IMR-90 (cell line): ENCODE data around the gene TRDMT1. TPM values are rescaled to one million over a fixed set of nuclear protein-coding genes. Genes with fewer than 3 reads are reported as not detected.

Experiments used
- ATAC-seq: fragments of 200-7000 bp; cut with Tn5 transposase; 2 replicates; pipeline ENCODE4 v1.9.1; 2020; ENCODE audit warnings: low read depth, mild to moderate bottlenecking, moderate library complexity
- BruUV-seq: library from RNA; stranded (reverse); fragments of 400-500 nt; replicated peaks from 2 replicates; lab custom pipeline; 2021; lab: Mats Ljungman, UMichigan
- CTCF ChIA-PET: fragments of 300-600 bp; formaldehyde crosslinking; extraction: SDS; loops from one replicate; lab custom pipeline; 2021; ENCODE audit warnings: antibody characterized with exemption; lab: Yijun Ruan, JAX
- POLR2A ChIA-PET: fragments of 300-600 bp; sonication (Branson Sonifier 250); formaldehyde crosslinking; loops from one replicate; lab custom pipeline; 2022; ENCODE audit warnings: antibody characterized with exemption; ENCODE audit not compliant: unreplicated experiment; lab: Charles Lee
- DNase-seq: peaks from one replicate; pipeline ENCODE4 v3.0.0; 2013
- H2AFZ ChIP-seq: replicated peaks from 2 replicates; pipeline ENCODE3; 2013; ENCODE audit warnings: low read length, mild to moderate bottlenecking; ENCODE audit not compliant: poor library complexity
- H2AK5ac ChIP-seq: 2 replicates; pipeline ENCODE4 v1.6.1; 2013; ENCODE audit warnings: low read depth, low read length, inconsistent platforms
- H2AK9ac ChIP-seq: replicated peaks from 2 replicates; pipeline ENCODE3; 2013; ENCODE audit warnings: mild to moderate bottlenecking, low read depth, low read length, moderate library complexity; ENCODE audit not compliant: poor library complexity
- H2BK120ac ChIP-seq: 2 replicates; pipeline ENCODE4 v1.6.1; 2013; ENCODE audit warnings: low read depth, low read length, inconsistent platforms
- H2BK15ac ChIP-seq: 3 replicates; pipeline ENCODE4 v1.6.1; 2013; ENCODE audit warnings: low read depth, low read length, inconsistent platforms
- H2BK20ac ChIP-seq: 2 replicates; pipeline ENCODE4 v1.6.1; 2013; ENCODE audit warnings: low read depth, mild to moderate bottlenecking, inconsistent platforms, low read length, moderate library complexity
- H2BK5ac ChIP-seq: 2 replicates; pipeline ENCODE4 v1.6.1; 2013; ENCODE audit warnings: mild to moderate bottlenecking, low read depth, low read length, inconsistent platforms; ENCODE audit not compliant: poor library complexity, severe bottlenecking
- H3K14ac ChIP-seq: replicated peaks from 2 replicates; pipeline ENCODE4 v1.6.1; 2013; ENCODE audit warnings: low read depth, low read length, inconsistent platforms
- H3K18ac ChIP-seq: 2 replicates; pipeline ENCODE4 v1.6.1; 2013; ENCODE audit warnings: low read depth, low read length, control low read depth
- H3K23ac ChIP-seq: 2 replicates; pipeline ENCODE4 v1.6.1; 2013; ENCODE audit warnings: low read depth, low read length, inconsistent platforms
- H3K27ac ChIP-seq: 2 replicates; pipeline ENCODE4 v1.5.1; 2013; ENCODE audit warnings: mild to moderate bottlenecking, control low read depth, low read length; ENCODE audit not compliant: insufficient read depth
- H3K27me3 ChIP-seq: 2 replicates; pipeline ENCODE4 v1.6.1; 2013; ENCODE audit warnings: low read length; ENCODE audit not compliant: control insufficient read depth, insufficient read depth
- H3K36me3 ChIP-seq: 2 replicates; pipeline ENCODE4 v1.6.1; 2013; ENCODE audit warnings: low read length, mixed read lengths; ENCODE audit not compliant: control insufficient read depth, insufficient read depth
- H3K4ac ChIP-seq: 2 replicates; pipeline ENCODE4 v1.6.1; 2013; ENCODE audit warnings: low read depth, low read length, inconsistent platforms
- H3K4me1 ChIP-seq: 2 replicates; pipeline ENCODE4 v1.6.1; 2013; ENCODE audit warnings: low read length, mixed read lengths; ENCODE audit not compliant: control insufficient read depth, insufficient read depth
- H3K4me2 ChIP-seq: 2 replicates; pipeline ENCODE4 v1.6.1; 2013; ENCODE audit warnings: low read depth, mild to moderate bottlenecking, control low read depth, low read length, moderate library complexity
- H3K4me3 ChIP-seq: 2 replicates; pipeline ENCODE4 v1.5.1; 2013; ENCODE audit warnings: low read depth, mild to moderate bottlenecking, control low read depth, low read length, moderate library complexity; ENCODE audit not compliant: insufficient read depth
- H3K56ac ChIP-seq: 2 replicates; pipeline ENCODE4 v1.6.1; 2013; ENCODE audit warnings: low read length, inconsistent platforms; ENCODE audit not compliant: insufficient read depth; ENCODE audit errors: extremely low read depth
- H3K79me1 ChIP-seq, 2 experiments: 2 replicates each; pipeline ENCODE4 v1.6.1; 2013; ENCODE audit warnings: low read length in 2 of 2, inconsistent platforms in 1 of 2, low read depth in 1 of 2
- H3K9ac ChIP-seq: 2 replicates; pipeline ENCODE4 v1.6.1; 2013; ENCODE audit warnings: low read depth, low read length, control low read depth
- H3K9me1 ChIP-seq: 2 replicates; pipeline ENCODE4 v1.6.1; 2013; ENCODE audit warnings: low read length, inconsistent platforms; ENCODE audit not compliant: insufficient read depth
- H3K9me3 ChIP-seq: 2 replicates; pipeline ENCODE4 v1.6.1; 2013; ENCODE audit warnings: low read length; ENCODE audit not compliant: control insufficient read depth, insufficient read depth
- H4K20me1 ChIP-seq: 2 replicates; pipeline ENCODE4 v1.6.1; 2013; ENCODE audit warnings: low read length, inconsistent platforms; ENCODE audit not compliant: insufficient read depth
- H4K5ac ChIP-seq: 2 replicates; pipeline ENCODE4 v1.6.1; 2013; ENCODE audit warnings: mild to moderate bottlenecking, low read depth, low read length, control low read depth
- H4K8ac ChIP-seq, 2 experiments: 2 replicates each; pipeline ENCODE4 v1.6.1; 2013; ENCODE audit warnings: low read depth in 2 of 2, low read length in 2 of 2, control low read depth in 1 of 2, inconsistent platforms in 1 of 2
- H4K91ac ChIP-seq: 2 replicates; pipeline ENCODE4 v1.6.1; 2013; ENCODE audit warnings: low read depth, low read length, inconsistent platforms; ENCODE audit not compliant: insufficient read depth
- CHD1 ChIP-seq: IDR thresholded peaks from 2 replicates; pipeline ENCODE4 v1.6.1; 2012; ENCODE audit warnings: low read depth, low read length, improper control_type of control experiment
- MXI1 ChIP-seq: IDR thresholded peaks from 2 replicates; pipeline ENCODE4 v1.6.1; 2012; ENCODE audit warnings: low read depth, mild to moderate bottlenecking, low read length, moderate library complexity, borderline replicate concordance
- NFE2L2 ChIP-seq: fragments of 150-350 bp; IDR thresholded peaks from 2 replicates; pipeline ENCODE4 v1.6.1; 2016; ENCODE audit warnings: low read depth, mild to moderate bottlenecking, low read length
- WGBS, 2 experiments: methylation state at CpG; one replicate each; pipeline versions ENCODE4 v1.1.5 to v1.1.7; 2013; ENCODE audit warnings: missing lambda C conversion rate in 2 of 2; ENCODE audit not compliant: insufficient read length in 1 of 2; ENCODE audit errors: extremely low coverage in 2 of 2; 5-methylcytosine and 5-hydroxymethylcytosine counted together
- dilution Hi-C: fragments of 300-500 bp; cut with HindIII; formaldehyde crosslinking; loops from one replicate; pipeline ENCODE4 v1.14.3; 2018; ENCODE audit warnings: low sequenced_read_pairs; ENCODE audit not compliant: unreplicated experiment
- in situ Hi-C: fragments of 300-500 bp; cut with MboI; formaldehyde crosslinking; loops from 3 replicates; pipeline ENCODE4 v1.14.3; 2019; ENCODE audit warnings: low sequenced_read_pairs, inconsistent platforms, mixed read lengths
- intact Hi-C: fragments of 100-400 bp; cut with micrococcal nuclease; formaldehyde crosslinking; loops from 2 replicates; pipeline ENCODE4 v1.10.0; 2022
- polyA plus RNA-seq, 3 experiments: library from polyadenylated mRNA; depleted of rRNA; stranded (reverse); fragments of >200 nt; gene quantifications; 2 replicates each; pipeline ENCODE4 v1.2.3, GENCODE V29; 2012; ENCODE audit warnings: low replicate concordance in 1 of 3
- total RNA-seq: library from RNA; depleted of rRNA; stranded (reverse); fragments of >200 nt; gene quantifications from 2 replicates; pipeline ENCODE4 v1.2.3, GENCODE V29; 2012

Gene TRDMT1
- total and polyA plus RNA-seq, 2 of the 4 experiments (the other 2 are of a cell fraction) = 2.1 to 4.7 TPM

DNA sequence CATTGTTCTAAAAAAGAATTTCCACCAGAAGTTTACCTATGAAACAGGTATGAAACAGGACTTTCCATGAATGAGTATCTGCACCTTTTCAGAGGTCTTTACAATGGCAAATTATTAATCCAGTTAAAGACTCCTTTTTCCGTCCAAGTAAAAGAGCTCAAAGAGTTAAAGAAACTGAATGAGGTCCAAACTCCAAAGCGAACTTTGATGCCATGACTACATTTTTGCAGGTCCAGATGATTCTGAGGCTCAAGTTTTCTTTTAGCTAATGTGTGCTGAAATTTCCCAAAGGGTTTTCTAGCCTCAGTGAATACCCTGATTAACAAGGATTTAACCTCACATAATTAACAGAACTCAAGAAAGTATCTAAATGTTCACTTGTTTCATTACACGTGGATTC lies 81.6 kb downstream of the TRDMT1 start:
- Histone ChIP-seq H3K23ac (no peak overlapping the region), H2AK5ac (no peak overlapping the region), H3K14ac (no peak overlapping the region), H3K27me3 (no peaks in the 10 kb centered on the region), H3K4me1 (peaks cover 12% of the 10 kb centered on the region), H4K91ac (no peak overlapping the region), H3K56ac (no peak overlapping the region), H2BK5ac (no peak overlapping the region), H3K27ac (no peak overlapping the region), H4K8ac (no peak overlapping the region), H2AK9ac (no peak overlapping the region), H2BK20ac (no peak overlapping the region), H4K5ac (no peak overlapping the region), H3K4me2 (no peak overlapping the region), H3K36me3 (no peaks in the 10 kb centered on the region), H2BK15ac (no peak overlapping the region), H3K9me3 (no peaks in the 10 kb centered on the region), H4K20me1 (no peaks in the 10 kb centered on the region; the same call in 1 of the 2 replicates), H2BK120ac (no peak overlapping the region), H3K79me1 (0 out of 4 replicates have a peak, but pooled peaks cover 0 to 2% of the 10 kb centered on the region in 2 experiments), H3K4ac (no peak overlapping the region), H3K4me3 (no peak overlapping the region), H3K9ac (no peak overlapping the region), H3K18ac (no peak overlapping the region), H2AFZ (no peak overlapping the region), H3K9me1 (peaks cover 13% of the 10 kb centered on the region)
- dilution Hi-C loops (no loop called here), in situ Hi-C loops (no loop called here), intact Hi-C loops (loop anchor here (5.0 kb wide), 1 partner anchor 263 kb away; no protein-coding TSS in a partner anchor)
- POLR2A ChIA-PET = no interaction called here
- DNase-seq = no peak
- CTCF ChIA-PET = no interaction called here
- no peak for TF ChIP-seq MXI1
- no peak for TF ChIP-seq NFE2L2
- no peak for TF ChIP-seq CHD1
- BruUV-seq = no TSS peak
- no CpG with 5 or more reads among the region's 3 CpGs for WGBS, 2 experiments
- ATAC-seq = no peak
